ENCODE results near the gene ARMH1.

DNA sequence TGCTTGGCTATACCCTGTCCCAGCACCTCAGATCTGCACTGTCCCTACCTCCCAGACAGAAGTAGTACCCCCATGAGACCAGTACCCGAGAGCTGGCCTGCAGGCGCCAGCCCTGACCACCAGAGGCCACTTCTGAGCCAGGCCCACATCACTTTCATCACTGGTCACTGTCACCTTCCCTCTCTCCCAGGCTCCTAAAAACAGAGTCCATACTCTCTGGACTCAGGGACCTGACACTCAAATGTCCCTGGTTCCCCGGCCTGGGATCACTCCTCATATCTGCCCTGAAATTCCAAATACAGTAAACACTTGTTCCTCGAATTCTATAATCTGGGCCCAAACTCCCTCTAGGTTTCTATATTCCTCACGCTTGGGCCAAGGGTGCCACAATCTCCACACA is 18.9 kb upstream of the ARMH1 start:
- TF ChIP-seq NFRKB (IDR thresholded peaks at IDR 0.05) (no peak), ELF4 (IDR thresholded peaks at IDR 0.05) (no peak)

All from HEK293T (cell line).